ENCODE measurements around the gene KIF5C. TPM values are rescaled to one million over a fixed set of nuclear protein-coding genes. Genes with fewer than 3 reads are reported as not detected.
"Not testable (repeated sequence)": the region's sequence is repeated elsewhere in the genome, so short reads cannot be mapped to it uniquely, and the experiment has no call there.

The KIF5C gene
- total RNA-seq, 1 donor from 2014 or later, result not detected

DNA sequence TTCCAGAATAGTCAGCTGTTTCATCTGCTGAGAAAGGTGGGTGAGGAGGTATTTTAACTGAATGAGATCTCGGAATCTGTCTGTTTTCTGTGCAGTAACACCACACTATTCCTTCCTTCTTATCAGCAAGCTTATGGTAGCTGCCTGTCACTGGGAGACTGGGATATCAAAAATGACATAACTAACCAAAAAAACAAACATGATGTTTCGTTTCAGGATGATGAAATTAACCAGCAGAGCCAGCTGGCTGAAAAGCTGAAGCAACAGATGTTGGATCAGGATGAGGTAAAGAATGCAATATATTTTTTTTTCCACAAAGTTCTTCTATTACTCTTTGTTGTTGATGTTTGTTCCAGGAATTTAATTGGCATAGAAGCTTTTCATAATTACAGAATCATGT is 103.7 kb downstream of the KIF5C start:
- Histone ChIP-seq H3K4me3 (ENCODE audit: low read depth, low read length) (no peak overlapping the region), H3K27me3 (ENCODE audit: control insufficient read depth, insufficient read depth, low read length) (peaks cover 5% of the 10 kb centered on the region), H3K36me3 (ENCODE audit: control insufficient read depth, insufficient read depth, low read length) (no peaks in the 10 kb centered on the region)
- no peak for DNase-seq (ENCODE audit: low read depth)
- TF ChIP-seq, protein P1, sequence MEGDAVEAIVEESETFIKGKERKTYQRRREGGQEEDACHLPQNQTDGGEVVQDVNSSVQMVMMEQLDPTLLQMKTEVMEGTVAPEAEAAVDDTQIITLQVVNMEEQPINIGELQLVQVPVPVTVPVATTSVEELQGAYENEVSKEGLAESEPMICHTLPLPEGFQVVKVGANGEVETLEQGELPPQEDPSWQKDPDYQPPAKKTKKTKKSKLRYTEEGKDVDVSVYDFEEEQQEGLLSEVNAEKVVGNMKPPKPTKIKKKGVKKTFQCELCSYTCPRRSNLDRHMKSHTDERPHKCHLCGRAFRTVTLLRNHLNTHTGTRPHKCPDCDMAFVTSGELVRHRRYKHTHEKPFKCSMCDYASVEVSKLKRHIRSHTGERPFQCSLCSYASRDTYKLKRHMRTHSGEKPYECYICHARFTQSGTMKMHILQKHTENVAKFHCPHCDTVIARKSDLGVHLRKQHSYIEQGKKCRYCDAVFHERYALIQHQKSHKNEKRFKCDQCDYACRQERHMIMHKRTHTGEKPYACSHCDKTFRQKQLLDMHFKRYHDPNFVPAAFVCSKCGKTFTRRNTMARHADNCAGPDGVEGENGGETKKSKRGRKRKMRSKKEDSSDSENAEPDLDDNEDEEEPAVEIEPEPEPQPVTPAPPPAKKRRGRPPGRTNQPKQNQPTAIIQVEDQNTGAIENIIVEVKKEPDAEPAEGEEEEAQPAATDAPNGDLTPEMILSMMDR (IDR thresholded peaks at IDR 0.05; ENCODE audit: insufficient read depth, low read length, severe bottlenecking), result no peak
- no peak for FAIRE-seq

DNA sequence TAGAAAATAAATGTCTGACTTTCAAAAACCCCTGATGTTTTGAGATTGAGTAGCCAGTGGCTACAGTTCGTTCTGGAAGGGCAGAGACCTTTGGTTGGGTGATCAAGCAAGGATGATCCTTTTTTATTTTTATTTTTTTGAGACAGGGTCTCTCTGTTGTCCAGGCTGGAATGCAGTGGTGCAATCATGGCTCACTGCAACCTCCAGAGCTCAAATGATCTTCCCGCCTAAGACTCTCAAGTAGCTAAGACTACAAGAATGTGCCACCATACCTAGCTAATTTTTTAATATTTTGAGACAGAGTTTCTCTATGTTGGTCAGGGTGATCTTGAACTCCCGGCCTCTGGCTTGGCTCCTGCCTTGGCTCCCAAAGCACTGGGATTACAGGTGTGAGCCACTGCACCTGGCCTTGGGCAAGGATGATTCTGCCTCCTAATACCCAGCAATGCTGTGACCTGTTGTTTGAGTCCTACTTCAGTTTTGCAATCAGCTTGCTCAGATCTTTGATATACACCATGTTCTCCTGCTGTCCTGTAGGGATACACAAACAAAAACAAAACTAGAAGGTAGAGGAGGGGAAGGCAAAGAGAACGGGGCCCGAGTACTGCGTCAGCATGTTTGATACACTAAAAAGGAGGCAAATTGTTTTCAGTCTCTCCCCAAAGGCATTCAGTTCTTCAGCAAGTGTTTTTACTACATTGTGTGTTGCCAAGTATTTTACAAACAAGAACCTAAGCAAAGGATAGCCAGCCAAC is 104.3 kb downstream of the KIF5C start:
- H3K27me3 ChIP-seq (ENCODE audit: control insufficient read depth, insufficient read depth, low read length), result peaks cover 5% of the 10 kb centered on the region
- no peak for FAIRE-seq
- no peak for DNase-seq (ENCODE audit: low read depth)
- H3K36me3 ChIP-seq (ENCODE audit: control insufficient read depth, insufficient read depth, low read length), result no peaks in the 10 kb centered on the region
- TF ChIP-seq, protein P1 (IDR thresholded peaks at IDR 0.05; ENCODE audit: insufficient read depth, low read length, severe bottlenecking), result no peak
- no peak overlapping the region for H3K4me3 ChIP-seq (ENCODE audit: low read depth, low read length)

DNA sequence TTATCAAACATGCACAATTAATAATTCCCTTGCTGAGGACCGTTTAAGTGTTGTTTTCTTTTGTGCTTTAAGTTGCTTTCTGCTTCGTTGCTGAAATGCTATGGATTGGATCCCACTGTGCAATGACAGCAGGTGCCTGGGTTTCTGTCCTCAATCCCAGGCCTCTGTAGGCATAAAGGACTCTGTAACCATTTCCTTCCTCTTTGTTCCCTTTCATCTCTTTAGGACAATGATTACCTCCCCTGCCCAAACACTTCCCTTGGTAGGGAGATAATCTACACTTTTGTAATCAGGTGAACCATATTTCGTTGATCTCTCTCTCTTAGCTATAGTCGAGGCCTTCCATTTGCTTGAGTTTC is 104.9 kb downstream of the KIF5C start:
- H3K27me3 ChIP-seq (ENCODE audit: control insufficient read depth, insufficient read depth, low read length), result peaks cover 5% of the 10 kb centered on the region
- FAIRE-seq, result no peak
- H3K36me3 ChIP-seq (ENCODE audit: control insufficient read depth, insufficient read depth, low read length), result no peaks in the 10 kb centered on the region
- DNase-seq (ENCODE audit: low read depth), result no peak
- TF ChIP-seq, protein P1 (IDR thresholded peaks at IDR 0.05; ENCODE audit: insufficient read depth, low read length, severe bottlenecking), result no peak
- no peak overlapping the region for H3K4me3 ChIP-seq (ENCODE audit: low read depth, low read length)

DNA sequence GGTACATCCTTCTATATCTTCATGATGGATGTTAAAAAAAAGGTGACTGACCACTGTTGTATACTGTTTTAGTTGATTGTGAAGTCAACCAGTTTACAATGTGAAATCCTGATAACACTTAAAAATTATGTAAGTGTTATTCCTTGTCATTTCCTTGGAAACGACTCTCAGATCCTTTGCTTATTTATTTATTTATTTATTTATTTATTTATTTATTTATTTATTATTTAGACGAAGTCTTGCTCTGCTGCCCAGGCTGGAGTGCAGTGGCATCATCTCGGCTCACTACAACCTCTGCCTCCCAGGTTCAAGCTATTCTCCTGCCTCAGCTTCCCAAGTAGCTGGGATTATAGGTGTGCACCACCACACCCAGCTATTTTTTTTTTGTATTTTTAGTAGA is 105.5 kb downstream of the KIF5C start:
- not testable (repeated sequence) for H3K27me3 ChIP-seq (ENCODE audit: control insufficient read depth, insufficient read depth, low read length); DNase-seq (ENCODE audit: low read depth); H3K4me3 ChIP-seq (ENCODE audit: low read depth, low read length); H3K36me3 ChIP-seq (ENCODE audit: control insufficient read depth, insufficient read depth, low read length); FAIRE-seq

DNA sequence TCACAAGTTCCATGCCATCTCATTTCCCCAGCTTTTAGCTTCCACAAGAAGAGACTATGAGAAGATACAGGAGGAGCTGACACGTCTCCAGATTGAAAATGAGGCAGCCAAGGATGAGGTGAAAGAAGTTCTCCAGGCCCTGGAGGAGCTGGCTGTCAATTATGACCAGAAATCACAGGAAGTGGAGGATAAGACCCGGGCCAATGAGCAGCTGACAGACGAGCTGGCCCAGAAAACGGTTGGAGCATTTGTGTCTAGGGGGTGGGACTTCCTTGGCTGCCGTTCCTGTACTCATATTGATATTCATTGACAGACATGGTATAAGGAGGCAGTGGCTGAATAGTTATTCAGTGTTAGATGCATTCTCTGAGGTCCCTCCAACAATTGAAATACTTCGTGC is 106.3 kb downstream of the KIF5C start:
- TF ChIP-seq, protein P1 (IDR thresholded peaks at IDR 0.05; ENCODE audit: insufficient read depth, low read length, severe bottlenecking), result no peak
- Histone ChIP-seq H3K36me3 (ENCODE audit: control insufficient read depth, insufficient read depth, low read length) (no peaks in the 10 kb centered on the region), H3K4me3 (ENCODE audit: low read depth, low read length) (no peak overlapping the region), H3K27me3 (ENCODE audit: control insufficient read depth, insufficient read depth, low read length) (peaks cover 5% of the 10 kb centered on the region)
- FAIRE-seq (no peak), DNase-seq (ENCODE audit: low read depth) (no peak)

DNA sequence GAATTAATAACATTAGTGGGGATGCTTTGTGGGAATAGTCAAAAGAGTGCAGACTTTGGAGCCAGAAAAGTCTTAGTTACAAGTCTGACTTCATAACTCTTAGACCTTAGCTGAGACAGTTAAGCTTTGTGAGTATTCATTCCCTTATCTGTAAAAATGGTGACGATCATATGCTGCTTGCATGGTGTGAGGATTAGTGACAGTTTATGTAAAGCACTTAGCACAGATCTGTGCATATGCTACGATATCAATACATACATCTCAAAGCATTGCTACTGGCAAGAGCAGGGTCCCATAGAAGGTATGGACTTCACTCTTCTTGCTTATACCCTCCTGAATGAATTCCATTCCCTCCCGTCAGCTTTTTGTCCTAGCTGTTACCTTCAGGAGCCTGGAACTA is 106.8 kb downstream of the KIF5C start:
- FAIRE-seq (no peak), DNase-seq (ENCODE audit: low read depth) (no peak)
- TF ChIP-seq, protein P1 (IDR thresholded peaks at IDR 0.05; ENCODE audit: insufficient read depth, low read length, severe bottlenecking), result no peak

More for the DNA sequence above, 106.8 kb downstream of the KIF5C start:
- no peaks in the 10 kb centered on the region for H3K36me3 ChIP-seq (ENCODE audit: control insufficient read depth, insufficient read depth, low read length)
- H3K27me3 ChIP-seq (ENCODE audit: control insufficient read depth, insufficient read depth, low read length), result peaks cover 5% of the 10 kb centered on the region
- no peak overlapping the region for H3K4me3 ChIP-seq (ENCODE audit: low read depth, low read length)
